ENCODE measurements around the gene SCAF4.
"Not testable (repeated sequence)": the region's sequence is repeated elsewhere in the genome, so short reads cannot be mapped to it uniquely, and the experiment has no call there.

The SCAF4 gene, protein sequence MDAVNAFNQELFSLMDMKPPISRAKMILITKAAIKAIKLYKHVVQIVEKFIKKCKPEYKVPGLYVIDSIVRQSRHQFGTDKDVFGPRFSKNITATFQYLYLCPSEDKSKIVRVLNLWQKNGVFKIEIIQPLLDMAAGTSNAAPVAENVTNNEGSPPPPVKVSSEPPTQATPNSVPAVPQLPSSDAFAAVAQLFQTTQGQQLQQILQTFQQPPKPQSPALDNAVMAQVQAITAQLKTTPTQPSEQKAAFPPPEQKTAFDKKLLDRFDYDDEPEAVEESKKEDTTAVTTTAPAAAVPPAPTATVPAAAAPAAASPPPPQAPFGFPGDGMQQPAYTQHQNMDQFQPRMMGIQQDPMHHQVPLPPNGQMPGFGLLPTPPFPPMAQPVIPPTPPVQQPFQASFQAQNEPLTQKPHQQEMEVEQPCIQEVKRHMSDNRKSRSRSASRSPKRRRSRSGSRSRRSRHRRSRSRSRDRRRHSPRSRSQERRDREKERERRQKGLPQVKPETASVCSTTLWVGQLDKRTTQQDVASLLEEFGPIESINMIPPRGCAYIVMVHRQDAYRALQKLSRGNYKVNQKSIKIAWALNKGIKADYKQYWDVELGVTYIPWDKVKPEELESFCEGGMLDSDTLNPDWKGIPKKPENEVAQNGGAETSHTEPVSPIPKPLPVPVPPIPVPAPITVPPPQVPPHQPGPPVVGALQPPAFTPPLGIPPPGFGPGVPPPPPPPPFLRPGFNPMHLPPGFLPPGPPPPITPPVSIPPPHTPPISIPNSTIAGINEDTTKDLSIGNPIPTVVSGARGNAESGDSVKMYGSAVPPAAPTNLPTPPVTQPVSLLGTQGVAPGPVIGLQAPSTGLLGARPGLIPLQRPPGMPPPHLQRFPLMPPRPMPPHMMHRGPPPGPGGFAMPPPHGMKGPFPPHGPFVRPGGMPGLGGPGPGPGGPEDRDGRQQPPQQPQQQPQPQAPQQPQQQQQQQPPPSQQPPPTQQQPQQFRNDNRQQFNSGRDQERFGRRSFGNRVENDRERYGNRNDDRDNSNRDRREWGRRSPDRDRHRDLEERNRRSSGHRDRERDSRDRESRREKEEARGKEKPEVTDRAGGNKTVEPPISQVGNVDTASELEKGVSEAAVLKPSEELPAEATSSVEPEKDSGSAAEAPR

DNA sequence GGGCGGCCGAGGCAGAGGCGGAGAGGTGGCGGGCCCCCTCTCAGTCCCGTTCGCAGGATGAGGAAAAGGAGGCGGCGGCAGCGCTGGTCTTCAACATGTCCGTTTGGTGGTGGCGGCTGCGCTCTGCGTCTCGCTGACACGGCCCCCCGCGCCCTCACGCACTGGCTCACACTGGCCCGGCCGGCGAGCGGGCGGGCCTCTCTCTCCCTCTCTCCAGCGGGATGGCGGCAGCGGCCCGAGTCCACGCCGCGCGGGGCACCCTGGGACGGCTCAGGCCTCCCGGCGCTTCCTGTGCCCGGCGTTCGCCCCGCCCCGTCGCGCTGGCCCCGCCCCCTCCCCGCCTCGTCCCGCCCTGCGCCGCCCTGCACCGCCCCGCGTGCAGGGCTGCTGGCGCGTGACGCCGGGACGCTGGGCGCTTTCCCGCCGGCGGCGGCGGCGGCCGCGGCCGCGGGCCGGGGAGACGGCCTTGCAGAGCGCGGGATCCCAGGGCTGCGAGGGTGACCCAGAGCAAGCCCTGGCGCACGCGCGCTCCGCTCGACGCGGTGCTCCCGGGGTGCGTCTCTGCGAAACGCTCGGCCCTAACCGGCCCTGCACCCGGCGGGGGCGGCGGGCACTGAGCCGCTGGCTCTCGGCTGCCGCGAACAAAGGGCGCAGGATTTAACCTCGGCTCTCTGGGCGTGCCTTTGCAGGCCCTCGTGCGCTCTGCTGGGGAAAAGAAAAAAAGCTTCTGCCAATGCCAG, at the start of gene SCAF4:
SCAF4 (minus strand) TSS at position 262 of the 740 bp plus-strand sequence. CDS start 426 bp downstream, outside the sequence.
- DNase-seq (ENCODE audit: low read depth in 2 of 2), result peak; percentile 62 to 81

DNA sequence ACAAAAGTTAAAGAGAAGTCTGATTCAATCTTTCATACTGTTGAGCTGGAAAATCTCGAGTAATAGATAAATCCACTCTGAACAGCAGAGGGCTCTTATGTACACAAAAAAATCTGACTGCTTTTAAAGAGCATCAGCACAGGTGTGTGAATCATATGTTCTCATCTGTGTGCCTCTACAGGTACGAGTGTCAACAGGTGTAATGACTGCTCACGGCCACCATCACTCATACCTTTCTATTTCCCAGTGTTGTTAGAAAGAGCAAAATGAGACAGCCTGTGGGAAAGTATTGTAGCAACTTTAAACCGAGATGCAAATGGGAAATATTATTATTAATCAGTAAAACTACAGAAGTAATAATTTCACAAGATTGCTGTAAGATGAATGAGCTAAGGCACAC, 49.0 kb upstream of the SCAF4 start:
- no peak for DNase-seq (ENCODE audit: low read depth in 2 of 2)

DNA sequence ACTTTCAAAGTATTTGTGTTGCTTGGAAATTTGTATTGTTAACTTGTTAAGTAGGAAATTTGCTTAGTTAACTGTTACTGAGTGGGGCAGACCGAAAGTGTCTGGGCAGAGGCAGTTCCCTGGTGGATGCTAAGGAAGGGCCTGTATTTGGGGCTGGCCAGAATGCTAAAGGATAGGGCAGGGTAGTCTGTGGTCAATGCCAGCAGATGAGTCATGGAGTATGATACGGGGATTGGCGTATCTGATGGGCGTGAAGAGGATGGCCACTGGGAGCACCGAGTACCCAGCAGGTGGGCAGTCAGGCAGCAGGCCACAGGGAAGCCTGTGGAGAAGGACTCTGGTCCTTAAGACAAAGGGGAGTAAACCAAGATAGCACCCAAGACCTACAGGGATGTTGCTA, 46.6 kb upstream of the SCAF4 start:
- no peak for DNase-seq (ENCODE audit: low read depth in 2 of 2)

DNA sequence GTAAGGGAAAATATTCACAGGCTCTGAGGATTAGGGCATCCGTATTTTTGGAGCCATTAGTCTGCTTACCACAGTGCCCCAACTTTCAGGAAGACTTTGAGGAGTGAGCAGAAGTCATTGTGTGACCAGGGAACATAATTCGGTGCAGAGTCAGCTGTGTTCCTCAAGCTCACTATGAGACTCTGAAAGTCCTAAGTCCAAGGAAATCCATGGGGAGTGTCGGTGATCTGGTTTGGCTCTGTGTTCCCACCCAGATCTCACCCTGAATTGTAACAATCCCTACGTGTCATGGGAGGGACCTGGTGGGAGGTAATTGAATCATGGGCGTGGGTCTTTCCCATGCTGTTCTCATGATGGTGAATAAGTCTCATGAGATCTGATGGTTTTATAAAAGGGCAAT, 45.9 kb upstream of the SCAF4 start:
- DNase-seq (ENCODE audit: low read depth in 2 of 2), result no peak

DNA sequence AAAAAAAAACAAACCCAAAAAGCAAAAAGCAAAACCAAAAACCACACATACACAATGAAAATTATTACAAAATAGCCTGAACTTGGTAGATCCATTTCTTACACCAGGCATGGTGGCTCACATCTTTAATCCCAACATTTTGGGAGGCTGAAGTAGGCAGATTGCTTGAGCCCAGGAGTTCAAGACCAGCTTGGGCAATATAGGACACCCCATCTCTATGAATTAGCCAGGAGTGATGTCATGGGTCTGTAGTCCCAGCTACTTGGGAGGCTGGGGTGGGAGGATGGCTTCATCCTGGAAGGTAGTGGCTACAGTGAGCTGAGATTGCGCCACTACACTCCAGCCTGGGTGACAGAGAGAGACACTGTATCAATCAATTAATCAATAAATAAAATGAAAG, 42.1 kb upstream of the SCAF4 start:
- DNase-seq (ENCODE audit: low read depth in 2 of 2), result no peak

DNA sequence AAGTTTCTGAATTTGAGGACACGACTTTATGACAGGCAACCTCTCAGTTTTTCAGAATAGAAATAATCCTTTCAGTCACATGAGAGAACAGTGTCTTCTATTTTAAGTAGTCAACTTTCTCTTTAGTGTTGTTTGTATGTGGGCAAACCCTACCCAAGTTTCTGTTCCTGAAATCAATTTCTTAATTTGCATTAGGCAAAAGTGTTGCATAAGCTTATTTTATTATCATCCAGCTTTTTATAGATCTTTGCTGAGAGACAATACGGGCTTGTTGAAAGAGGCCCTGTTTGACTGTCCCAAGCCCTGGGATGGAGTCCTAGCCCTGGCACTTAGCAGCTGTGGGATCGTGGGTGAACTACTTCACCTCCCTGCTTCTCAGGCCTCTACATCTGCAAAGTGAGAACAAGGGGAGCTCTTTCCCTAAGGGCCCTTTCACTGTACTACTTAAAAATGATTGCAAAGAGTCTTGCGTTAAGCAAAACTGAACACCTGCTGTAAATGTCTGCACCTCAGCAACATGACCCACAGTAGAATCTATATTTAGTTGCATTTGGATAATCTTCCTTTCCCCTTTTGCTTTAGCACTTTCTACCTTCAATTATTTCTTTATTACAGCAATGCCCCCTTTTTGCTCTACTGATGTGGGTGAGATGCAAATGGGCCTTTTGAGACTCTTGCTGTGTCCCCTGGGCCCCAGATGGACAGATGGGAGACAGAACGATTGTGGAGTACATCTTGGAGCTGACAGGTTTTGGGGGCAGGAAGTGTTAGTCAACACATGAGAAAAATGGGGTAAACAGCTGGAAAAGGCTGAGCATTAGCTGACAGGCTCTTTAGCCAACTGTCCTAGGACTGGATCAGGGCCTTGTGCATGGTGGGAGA, 41.0 kb upstream of the SCAF4 start:
- DNase-seq (ENCODE audit: low read depth in 2 of 2), result no peak

DNA sequence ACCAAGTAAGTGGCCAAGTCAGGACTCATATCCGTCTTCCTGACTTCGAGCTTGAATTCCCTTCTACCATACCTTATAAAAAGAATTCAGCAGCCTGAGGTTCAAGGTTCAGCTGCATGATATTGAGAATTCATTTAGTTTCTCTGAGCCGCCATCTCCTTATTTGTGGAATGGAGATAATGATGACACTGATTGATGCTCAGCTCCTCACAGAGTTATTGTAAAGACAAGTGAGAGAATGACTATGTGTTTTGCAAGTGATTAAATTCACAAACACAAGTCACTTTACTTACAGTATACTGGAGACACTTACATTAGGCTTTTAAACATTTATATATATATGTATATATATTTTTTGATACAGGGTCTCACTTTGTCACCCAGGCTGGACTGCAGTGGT, 39.8 kb upstream of the SCAF4 start:
- no peak for DNase-seq (ENCODE audit: low read depth in 2 of 2)

DNA sequence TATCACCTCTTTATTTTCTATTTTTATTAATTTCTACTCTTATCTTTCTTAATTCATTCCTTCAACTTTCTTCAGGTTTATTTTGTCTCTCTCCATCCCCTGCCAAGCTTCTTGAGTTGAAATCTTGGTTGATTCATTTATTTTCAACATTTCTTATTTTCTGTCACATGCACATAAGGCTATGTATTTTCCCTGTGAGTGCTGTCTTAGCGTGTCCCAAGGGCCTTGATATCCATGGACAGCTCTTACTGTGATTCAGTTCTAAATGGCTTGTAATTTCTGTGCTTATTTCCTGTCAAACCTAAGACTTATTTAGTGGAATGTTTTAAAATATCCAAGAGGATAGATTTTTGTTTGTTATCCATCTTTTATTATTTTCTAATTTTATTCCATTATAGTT, 36.8 kb upstream of the SCAF4 start:
- no peak for DNase-seq (ENCODE audit: low read depth in 2 of 2)

DNA sequence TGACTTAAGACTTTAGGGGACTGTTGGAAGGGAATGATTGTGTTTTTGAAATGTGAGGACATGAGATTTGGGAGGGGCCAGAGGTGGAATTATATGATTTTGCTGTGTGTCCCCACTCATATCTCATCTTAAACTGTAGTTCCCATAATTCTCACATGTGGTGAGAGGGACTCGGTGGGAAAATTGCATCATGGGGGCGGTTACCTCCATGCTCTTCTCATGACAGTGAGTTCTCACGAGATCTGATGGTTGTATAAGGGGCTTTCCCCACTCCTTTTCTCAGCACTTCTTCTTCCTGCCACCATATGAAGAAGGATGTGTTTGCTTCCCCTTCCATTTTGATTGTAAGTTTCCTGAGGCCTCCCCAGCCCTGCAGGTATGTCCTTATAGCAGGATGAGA, 35.0 kb upstream of the SCAF4 start:
- DNase-seq (ENCODE audit: low read depth in 2 of 2), result no peak

DNA sequence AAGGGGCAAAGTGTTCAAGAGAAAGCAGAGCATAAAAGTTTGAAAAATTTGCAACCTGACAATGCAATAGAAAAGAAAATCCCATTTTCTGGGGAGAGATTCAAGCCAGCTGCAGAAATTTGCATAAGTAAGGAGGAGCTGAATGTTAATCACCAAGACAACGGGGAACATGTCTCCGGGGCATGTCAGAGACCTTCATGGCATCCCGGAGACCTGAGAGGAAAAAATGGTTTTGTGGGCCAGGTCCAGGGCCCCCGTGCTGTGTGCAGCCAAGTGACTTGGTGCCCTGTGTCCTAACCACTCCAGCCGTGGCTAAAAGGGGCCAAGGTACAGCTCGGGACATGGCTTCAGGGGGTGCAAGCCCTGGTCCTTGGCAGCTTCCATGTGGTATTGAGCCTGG, 33.9 kb upstream of the SCAF4 start:
- not testable (repeated sequence) for DNase-seq (ENCODE audit: low read depth in 2 of 2)

DNA sequence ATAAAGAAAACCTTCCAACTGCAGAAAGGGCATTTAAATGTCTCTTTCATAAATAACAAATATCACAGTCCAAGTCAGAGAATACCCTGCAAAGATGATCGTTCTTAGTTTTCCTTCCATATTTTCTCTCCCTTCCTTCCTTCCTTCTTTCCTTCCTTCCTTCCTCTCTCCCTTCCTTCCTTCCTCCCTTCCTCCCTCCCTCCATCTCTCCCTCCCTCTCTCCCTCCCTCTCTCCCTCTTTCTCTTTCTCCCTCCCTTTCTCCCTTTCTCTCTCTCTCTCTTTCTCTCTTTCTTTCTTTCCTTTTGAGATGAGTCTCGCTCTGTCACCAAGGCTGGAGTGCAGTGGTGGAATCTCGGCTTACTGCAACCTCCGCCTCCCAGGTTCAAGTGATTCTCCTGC, 29.0 kb upstream of the SCAF4 start:
- DNase-seq (ENCODE audit: low read depth in 2 of 2), result no peak

DNA sequence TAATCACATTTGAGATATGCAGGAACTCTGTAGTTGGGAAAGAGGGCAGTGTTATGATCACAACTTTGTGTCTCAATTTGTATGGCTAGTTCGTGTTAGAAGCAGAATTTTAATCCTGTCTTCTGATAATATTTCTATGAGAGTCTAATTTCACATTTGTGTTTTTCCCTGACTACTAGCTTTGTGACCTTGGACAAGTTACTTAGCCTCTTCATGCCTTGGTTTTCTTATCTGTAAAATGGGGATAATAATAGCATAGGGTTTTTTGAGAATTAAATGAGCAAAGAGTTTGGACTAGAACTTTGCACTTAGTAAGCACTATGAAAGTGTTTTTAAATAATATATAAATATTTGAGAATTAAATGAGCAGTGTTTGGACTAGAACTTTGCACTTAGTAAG, 24.9 kb upstream of the SCAF4 start:
- DNase-seq (ENCODE audit: low read depth in 2 of 2), result no peak

DNA sequence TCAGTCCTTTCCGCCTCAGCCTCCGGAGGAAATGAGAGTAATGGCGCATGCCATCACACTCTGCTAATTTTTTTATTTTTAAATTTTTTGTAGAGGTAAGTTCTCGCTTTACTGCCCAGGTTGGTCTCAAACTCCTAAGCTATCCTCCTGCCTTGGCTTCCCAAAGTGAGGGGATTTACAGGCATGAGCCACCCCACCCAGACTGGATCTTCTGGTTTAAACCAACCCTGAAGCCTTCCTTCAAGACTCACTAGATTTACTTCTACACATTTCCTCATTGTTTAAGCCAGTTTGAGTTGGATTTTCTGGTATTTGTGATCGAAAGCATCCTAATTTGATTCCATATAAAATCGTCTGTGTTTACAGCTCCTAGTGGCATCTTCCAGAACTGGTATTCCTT, 23.1 kb upstream of the SCAF4 start:
- DNase-seq (ENCODE audit: low read depth in 2 of 2), result no peak

DNA sequence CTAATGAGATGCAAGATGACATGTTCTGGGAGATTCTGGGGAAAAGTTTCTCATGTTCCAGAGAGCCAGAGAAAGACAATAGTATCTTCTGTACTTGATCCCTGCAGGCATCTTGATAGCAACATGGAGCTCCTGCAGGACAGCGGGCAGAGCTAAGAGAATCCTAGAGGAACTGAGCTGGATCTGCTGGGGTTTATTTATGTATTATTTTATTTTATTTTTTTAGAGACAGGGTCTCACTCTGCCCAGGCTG, 22.7 kb upstream of the SCAF4 start:
- no peak for DNase-seq (ENCODE audit: low read depth in 2 of 2)

DNA sequence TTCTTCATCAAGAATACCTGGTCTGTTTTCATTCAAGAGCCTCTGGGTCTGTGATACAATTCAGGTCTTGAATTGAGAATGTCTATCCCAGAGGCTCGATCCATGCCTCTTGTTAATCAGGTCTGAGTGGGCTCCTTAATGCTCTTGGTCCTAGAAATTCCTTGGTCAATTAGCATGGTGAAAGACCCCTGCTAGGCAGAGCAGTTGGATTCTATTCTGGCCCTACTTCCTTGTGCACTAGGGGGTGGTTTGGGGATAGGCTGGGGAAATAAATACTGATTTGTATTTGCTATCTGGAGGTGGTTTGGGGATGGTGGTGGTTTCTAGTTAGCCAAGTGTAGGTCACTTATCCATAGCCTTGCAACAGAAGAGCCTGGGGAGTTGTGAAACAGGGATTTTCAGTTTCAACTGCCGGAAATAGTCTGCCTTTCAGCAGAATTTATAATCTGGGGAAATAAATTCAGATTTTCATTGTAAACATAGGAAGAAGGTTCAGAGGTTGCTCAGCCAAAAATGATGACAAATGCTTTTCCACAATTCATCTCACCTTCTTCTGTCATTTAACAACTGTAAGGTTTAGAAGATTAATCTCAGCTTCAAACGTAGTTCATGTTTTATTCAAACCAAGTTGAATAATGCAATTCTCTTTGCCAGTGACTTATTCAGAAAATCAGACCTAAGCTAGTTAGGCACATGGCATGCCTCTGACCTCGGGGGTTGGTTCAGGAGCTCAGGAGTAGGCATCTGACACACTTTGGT, 22.2 kb upstream of the SCAF4 start:
- no peak for DNase-seq (ENCODE audit: low read depth in 2 of 2)

DNA sequence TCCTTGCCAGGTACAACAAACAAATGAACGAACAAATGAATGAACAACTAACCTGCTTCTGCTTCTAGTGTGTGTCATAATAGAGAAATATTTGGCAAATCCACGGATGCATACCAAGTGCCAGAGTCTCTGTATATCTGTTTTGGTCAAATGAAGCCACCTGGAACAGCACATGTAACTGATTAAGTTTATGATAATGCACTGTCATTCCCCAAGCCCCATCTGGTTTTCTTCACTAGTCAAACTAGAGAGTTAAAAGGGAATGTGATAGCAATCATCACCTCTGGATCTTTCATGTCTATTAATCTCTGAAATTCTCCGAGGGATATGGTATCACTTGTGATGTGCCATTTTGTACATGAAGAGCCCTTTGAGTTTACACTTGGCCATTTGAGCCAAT, 21.0 kb upstream of the SCAF4 start:
- DNase-seq (ENCODE audit: low read depth in 2 of 2), result no peak

DNA sequence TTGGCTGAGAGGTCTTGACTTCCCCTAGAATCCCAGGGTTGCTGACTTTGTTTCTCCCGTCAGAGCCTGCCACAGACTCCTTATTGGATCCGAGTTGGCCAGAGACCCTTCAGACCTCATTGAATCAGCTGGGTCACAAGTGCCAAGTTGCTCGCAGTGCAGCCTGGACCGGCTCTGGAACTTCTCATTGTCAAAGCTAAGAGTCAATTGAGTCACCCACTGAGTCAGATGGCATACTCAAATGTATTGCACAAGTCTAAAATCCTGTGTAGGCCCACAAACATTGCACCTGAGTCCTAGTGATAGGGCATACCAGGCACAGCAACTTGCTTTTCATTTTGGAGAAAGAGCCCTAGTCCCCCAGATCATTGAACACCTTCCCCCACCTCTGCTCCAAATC, 20.4 kb upstream of the SCAF4 start:
- no peak for DNase-seq (ENCODE audit: low read depth in 2 of 2)

DNA sequence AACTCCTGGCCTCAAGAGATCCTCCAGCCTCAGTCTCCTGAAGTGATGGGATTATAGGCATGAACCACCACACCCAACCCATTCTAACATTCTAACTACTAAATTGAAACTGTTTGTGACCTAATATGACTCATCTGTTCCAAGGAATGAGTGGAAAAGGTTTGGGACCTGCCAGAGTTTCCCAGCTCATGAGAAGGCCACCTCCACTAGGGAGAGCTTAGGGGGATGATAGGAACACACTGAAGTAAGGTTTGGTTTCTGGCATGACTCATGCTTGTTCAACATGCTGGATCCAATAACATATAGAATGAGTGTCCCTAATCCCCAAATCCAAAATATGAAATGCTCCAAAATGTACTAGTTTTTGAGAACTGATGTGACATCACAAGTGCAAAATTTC, 18.9 kb upstream of the SCAF4 start:
- no peak for DNase-seq (ENCODE audit: low read depth in 2 of 2)

DNA sequence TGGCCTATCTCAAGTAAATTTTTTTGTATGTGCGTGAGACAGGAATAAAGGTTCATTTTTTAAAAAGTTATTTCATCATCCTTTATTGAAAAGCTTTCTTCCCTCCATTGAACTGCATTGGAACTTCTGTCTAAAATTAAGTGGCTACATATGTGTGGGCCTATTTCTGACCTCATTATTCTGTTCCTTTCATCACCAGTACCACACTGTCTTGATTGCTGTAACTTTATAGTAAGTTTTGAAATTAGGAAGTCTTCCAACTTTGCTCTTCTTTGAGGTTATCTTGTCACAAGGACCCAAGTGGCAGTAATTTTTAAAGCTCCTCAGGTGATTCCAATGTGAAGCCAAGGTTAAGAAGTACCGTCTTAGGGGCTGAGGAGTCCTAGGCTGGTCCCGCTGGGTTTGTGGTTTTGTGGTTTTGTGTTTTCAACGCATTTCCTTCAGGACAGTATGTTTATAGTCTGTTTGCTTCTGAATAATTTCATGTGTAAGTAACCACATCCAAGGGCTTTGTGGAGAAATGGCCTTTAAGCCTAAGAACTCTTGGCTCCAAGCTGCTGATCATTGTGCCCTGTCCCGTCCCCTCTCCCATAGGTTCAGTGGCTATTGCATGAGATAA, 12.4 kb upstream of the SCAF4 start:
- DNase-seq (ENCODE audit: low read depth in 2 of 2), result no peak

DNA sequence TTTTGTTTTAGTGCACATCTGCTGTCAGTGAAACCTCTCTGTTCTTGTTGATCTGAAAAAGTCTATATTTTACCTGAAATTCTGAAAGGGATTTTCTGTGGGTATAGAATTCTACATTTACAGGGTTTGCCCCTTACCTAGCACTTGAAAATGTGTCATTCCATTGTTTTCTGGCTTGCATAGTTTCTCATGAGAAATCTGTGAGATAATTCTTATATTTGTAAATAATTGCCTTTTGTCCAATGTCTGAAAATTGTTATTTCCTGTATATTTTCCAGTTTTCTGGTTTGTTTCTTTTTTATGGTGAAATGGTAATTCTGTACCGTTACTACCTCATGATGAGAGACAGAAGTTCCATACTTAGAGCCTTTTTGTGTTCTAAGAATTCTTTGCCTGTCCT, 11.8 kb upstream of the SCAF4 start:
- no peak for DNase-seq (ENCODE audit: low read depth in 2 of 2)

All from stimulated activated CD4-positive, alpha-beta T cell treated with anti-CD3 and anti-CD28 coated beads, Interleukin-1b, Interleukin-23, amount 100 ng/mL, for 4 hours (primary cell).